Lung (tissue), 12 donors: Measurements from ENCODE around the gene FCER2. TPM values are rescaled to one million over a fixed set of nuclear protein-coding genes. Genes with fewer than 3 reads are reported as not detected.

ENCODE experiments used
- ATAC-seq: fragments of 200-7000 bp; cut with Tn5 transposase; one replicate; pipeline ENCODE4 v1.9.1; 2020; ENCODE audit warnings: moderate number of reproducible peaks; ENCODE audit not compliant: insufficient read depth, low FRiP score
- DNase-seq, 3 donors: peaks; one replicate each; pipeline ENCODE4 v3.0.0-alpha.2; 2013 to 2017
- H3K27ac ChIP-seq, 2 donors: one replicate each; pipeline ENCODE4 v1.5.1; 2013; ENCODE audit warnings: mild to moderate bottlenecking in 2 of 2, moderate library complexity in 2 of 2, control low read depth in 1 of 2, inconsistent platforms in 1 of 2, low read depth in 1 of 2, low read length in 1 of 2
- H3K27me3 ChIP-seq, 3 donors: one replicate each; pipeline ENCODE4 v1.5.1; 2013; ENCODE audit warnings: low read length in 2 of 3; ENCODE audit not compliant: control insufficient read depth in 3 of 3, insufficient read depth in 3 of 3
- H3K36me3 ChIP-seq, 4 donors: one replicate each; pipeline ENCODE4 v1.5.1; 2013; ENCODE audit warnings: low read length in 4 of 4, mild to moderate bottlenecking in 1 of 4, moderate library complexity in 1 of 4; ENCODE audit not compliant: control insufficient read depth in 4 of 4, insufficient read depth in 4 of 4
- H3K4me1 ChIP-seq, 5 donors: one replicate each; pipeline ENCODE4 v1.5.1; 2013; ENCODE audit warnings: low read length in 5 of 5, mild to moderate bottlenecking in 2 of 5, moderate library complexity in 1 of 5; ENCODE audit not compliant: control insufficient read depth in 5 of 5, insufficient read depth in 5 of 5
- H3K4me3 ChIP-seq: one replicate; pipeline ENCODE4 v1.5.1; 2013; ENCODE audit warnings: mild to moderate bottlenecking, control low read depth, moderate library complexity
- H3K9ac ChIP-seq, 2 donors: one replicate each; pipeline ENCODE4 v1.5.1; 2013; ENCODE audit warnings: low read length in 2 of 2, control low read depth in 1 of 2; ENCODE audit not compliant: insufficient read depth in 1 of 2
- H3K9me3 ChIP-seq, 4 donors: one replicate each; pipeline ENCODE4 v1.5.1; 2013; ENCODE audit warnings: low read length in 3 of 4, mild to moderate bottlenecking in 1 of 4, moderate library complexity in 1 of 4; ENCODE audit not compliant: control insufficient read depth in 4 of 4, insufficient read depth in 3 of 4
- CTCF ChIP-seq: IDR thresholded peaks from 2 replicates; pipeline ENCODE4 v1.5.1; 2012; ENCODE audit warnings: mild to moderate bottlenecking; ENCODE audit errors: control extremely low read depth, extremely low read depth
- WGBS, 2 donors: extraction: QIAGEN DNeasy Blood & Tissue Kit; methylation state at CpG; one replicate each; pipeline ENCODE4 v1.1.7; 2013; 5-methylcytosine and 5-hydroxymethylcytosine counted together
- polyA plus RNA-seq, 2 donors: library from polyadenylated mRNA; stranded (reverse); fragments of 200-250 nt; gene quantifications; one replicate each; pipeline ENCODE4 v1.2.1, GENCODE V29; 2013
- total RNA-seq, 2 donors: library from RNA; depleted of rRNA in 1 of 2; stranded (reverse); fragments of >200 nt in 1 of 2; gene quantifications; one replicate each; pipeline ENCODE4 v1.2.1, GENCODE V29; 2014 to 2021
- donor health status: control.
- donor health status: control.
- donor health status: Bipolar disorder and iron deficiency.
- donor health status: healthy.
- donor health status: DM: yes; HTN: yes; CAD: no.

Gene FCER2
- total and polyA plus RNA-seq, 4 donors, result 0.37 to 1.2 (median 0.45) TPM

DNA sequence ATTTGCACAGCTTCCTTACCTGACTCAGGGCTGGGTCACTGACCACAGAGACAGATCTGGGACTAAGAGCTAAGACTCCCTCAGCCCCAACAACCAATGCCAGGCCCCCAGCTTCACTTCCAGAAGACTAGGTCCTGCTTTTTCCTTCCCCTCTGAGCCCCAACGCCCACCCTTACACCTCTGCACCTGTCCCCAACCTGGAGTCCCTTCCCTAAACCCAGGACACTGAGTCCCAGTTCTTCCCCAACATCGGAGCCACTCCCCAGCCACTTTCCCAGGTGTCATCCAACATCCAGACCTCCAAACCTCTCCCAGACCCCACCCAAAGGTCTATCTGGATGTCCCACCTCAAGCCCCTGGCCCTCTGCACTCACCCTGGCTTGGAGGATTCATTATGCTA is 2.9 kb downstream of the FCER2 start:
- Histone ChIP-seq H3K4me3 (no peak overlapping the region), H3K4me1 (no peaks in the 10 kb centered on the region), H3K27me3 (peaks cover 0 to 4% (median 3%) of the 10 kb centered on the region in 3 donors), H3K9ac (no peak overlapping the region), H3K9me3 (peaks cover 0 to 1% (median 0%) of the 10 kb centered on the region in 4 donors), H3K27ac (no peak overlapping the region), H3K36me3 (no peaks in the 10 kb centered on the region)
- DNase-seq (no peak), ATAC-seq (no peak)
- no peak for TF ChIP-seq CTCF
- 41 to 46% methylated on average over 2 of the region's 2 CpGs for WGBS, 2 donors

DNA sequence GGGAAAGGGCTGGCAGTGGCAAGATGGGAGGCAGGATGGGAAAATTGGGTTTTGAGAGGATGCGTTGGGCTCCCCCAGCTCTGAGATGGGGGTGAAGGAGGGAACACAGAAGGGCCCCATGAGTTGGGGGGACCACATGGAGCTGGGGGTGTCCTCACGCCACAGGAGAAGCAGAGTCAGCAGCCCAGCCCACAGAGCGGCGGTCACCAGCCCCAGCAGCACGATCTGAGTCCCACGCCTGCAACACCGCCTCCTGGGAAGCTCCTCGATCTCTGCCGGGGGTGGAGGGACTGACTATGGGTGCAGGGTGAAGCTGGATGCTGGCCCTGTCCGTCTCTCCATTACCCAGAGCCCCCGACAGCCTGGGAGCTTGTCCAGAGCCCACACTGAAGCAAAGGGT is 3.3 kb downstream of the FCER2 start:
- H3K27ac ChIP-seq, result no peak overlapping the region
- no peak overlapping the region for H3K4me3 ChIP-seq
- ATAC-seq, result no peak
- 35 to 49% methylated on average over 11 of the region's 11 CpGs for WGBS, 2 donors
- no peaks in the 10 kb centered on the region for H3K36me3 ChIP-seq
- H3K9me3 ChIP-seq, result peaks cover 0 to 1% (median 0%) of the 10 kb centered on the region in 4 donors
- no peak overlapping the region for H3K9ac ChIP-seq
- TF ChIP-seq CTCF, result no peak
- DNase-seq, result no peak
- peaks cover 0 to 4% (median 3%) of the 10 kb centered on the region in 3 donors for H3K27me3 ChIP-seq
- no peaks in the 10 kb centered on the region for H3K4me1 ChIP-seq

GRCh38 chr19:7697721-7698287 is 4.1 kb downstream of the FCER2 start:
- 77 to 89% methylated on average over 10 of the region's 10 CpGs for WGBS, 2 donors
- no peak for TF ChIP-seq CTCF

DNA sequence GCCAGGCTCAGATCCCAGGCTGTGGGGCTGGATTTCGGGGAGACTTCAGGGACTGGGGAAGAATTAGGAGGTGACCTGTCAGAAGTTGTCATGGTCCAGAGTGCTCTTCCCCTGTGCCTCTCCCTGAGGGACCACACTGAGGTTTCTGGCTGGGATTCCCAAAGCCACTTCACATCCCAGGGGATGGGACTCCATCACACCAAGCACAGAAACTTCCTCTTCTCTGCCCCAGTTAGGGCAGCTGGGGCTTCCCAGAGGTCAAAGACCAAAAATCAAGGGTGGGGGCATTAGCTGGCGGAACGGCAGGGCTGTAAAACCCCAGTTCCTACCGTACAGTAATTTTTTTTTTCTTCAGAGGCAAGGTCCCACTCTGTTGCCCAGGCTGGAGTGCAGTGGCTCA is 7.4 kb downstream of the FCER2 start:
- H3K27me3 ChIP-seq, result peaks cover 0 to 7% (median 0%) of the 10 kb centered on the region in 3 donors
- WGBS, 2 donors, result 53 to 61% methylated on average over 4 of the region's 4 CpGs

More at GRCh38 chr19:7697721-7698287, 4.1 kb downstream of the FCER2 start:
- Histone ChIP-seq H3K27ac (no peak overlapping the region), H3K4me1 (no peaks in the 10 kb centered on the region), H3K9me3 (peaks cover 0 to 1% (median 0%) of the 10 kb centered on the region in 4 donors), H3K9ac (no peak overlapping the region), H3K4me3 (no peak overlapping the region), H3K27me3 (peaks cover 0 to 4% (median 3%) of the 10 kb centered on the region in 3 donors), H3K36me3 (no peaks in the 10 kb centered on the region)
- DNase-seq, result no peak
- ATAC-seq, result no peak

More for the DNA sequence above, 7.4 kb downstream of the FCER2 start:
- DNase-seq, result no peak
- Histone ChIP-seq H3K36me3 (no peaks in the 10 kb centered on the region), H3K27ac (no peak overlapping the region), H3K9me3 (peaks cover 0 to 8% (median 0%) of the 10 kb centered on the region in 4 donors), H3K9ac (no peak overlapping the region), H3K4me3 (no peak overlapping the region), H3K4me1 (no peaks in the 10 kb centered on the region)
- TF ChIP-seq CTCF, result no peak
- no peak for ATAC-seq
